ENCODE measurements around the gene GET3.

DNA sequence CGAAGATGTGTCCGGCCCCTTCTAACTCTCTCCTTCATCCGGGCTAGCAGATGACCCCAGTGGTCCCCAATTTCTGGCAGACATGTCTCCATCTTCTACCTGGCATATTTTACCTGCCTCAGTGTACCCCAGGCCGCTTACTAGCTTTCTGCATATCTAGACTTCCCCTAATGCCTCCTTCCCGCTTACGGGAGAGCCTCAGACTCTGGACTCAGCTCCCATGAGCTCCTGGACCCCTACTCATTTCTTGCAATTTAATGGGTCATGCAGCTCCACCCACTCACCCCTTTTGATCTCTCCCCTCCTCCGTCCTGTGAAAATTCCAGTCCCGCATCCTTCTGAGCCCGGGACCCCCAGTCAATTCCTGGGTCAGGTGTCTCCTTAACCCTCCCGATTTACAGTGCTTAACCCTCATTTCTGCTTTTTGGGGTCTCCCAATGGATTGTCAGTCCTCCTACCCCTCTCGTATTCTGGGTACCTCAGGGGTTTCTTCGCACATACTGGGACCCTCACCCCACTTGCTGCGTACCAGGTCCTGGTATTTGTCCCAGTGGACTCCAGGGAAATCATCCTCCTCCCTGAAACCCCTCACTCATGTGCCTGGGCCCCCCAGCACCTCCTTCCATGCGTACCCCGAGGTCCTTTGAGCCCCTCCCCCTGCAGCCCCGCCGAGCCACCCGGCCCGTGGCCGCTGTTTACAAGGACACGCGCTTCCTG lies 53.5 kb downstream of the GET3 start:
- no peak for TF ChIP-seq POLR2A (IDR thresholded peaks at IDR 0.05; ENCODE audit: low read depth, low read length)
- no peak for TF ChIP-seq POLR2AphosphoS5 (IDR thresholded peaks at IDR 0.05; ENCODE audit: low read depth, low read length)
- TF ChIP-seq TAF1 (IDR thresholded peaks at IDR 0.05; ENCODE audit: borderline replicate concordance, low read depth, low read length), result no peak

Data from GM12892 (cell line).